Upper lobe of right lung (tissue), 1 donor: ENCODE results near the gene CD7. TPM values are rescaled to one million over a fixed set of nuclear protein-coding genes. Genes with fewer than 3 reads are reported as not detected.

Experiments used
- ATAC-seq: fragments of 200-7000 bp; cut with Tn5 transposase; one replicate; pipeline ENCODE4 v1.9.1; 2020; ENCODE audit warnings: mild to moderate bottlenecking, moderate library complexity
- DNase-seq: peaks from one replicate; pipeline ENCODE4 v3.0.0-alpha.2; 2020
- H3K27ac ChIP-seq: fragments of 200-600 bp; one replicate; pipeline ENCODE4 v1.8.0; 2022
- H3K27me3 ChIP-seq: fragments of 200-600 bp; one replicate; pipeline ENCODE4 v1.8.0; 2022; ENCODE audit warnings: mild to moderate bottlenecking
- H3K36me3 ChIP-seq: fragments of 200-600 bp; one replicate; pipeline ENCODE4 v1.8.0; 2022
- H3K4me1 ChIP-seq: fragments of 200-600 bp; one replicate; pipeline ENCODE4 v1.8.0; 2022
- H3K4me3 ChIP-seq: fragments of 200-600 bp; one replicate; pipeline ENCODE4 v1.8.0; 2022; ENCODE audit warnings: mild to moderate bottlenecking
- H3K9me3 ChIP-seq: fragments of 200-600 bp; one replicate; pipeline ENCODE4 v1.8.0; 2022
- intact Hi-C: fragments of 100-400 bp; cut with DNase I; formaldehyde crosslinking; loops from one replicate; pipeline ENCODE4 v1.11.0; 2022
- total RNA-seq: library from RNA; stranded (reverse); fragmentation: NEBNext Ultra II Directional; extraction: Animal tissue kit (Norgen Biotek cat#: 25700); gene quantifications from one replicate; pipeline ENCODE4 v1.2.1, GENCODE V29; 2021
- TF ChIP-seq, protein P1 (sequence below): fragments of 200-600 bp; IDR thresholded peaks from one replicate; pipeline ENCODE4 v1.8.0; 2022; ENCODE audit warnings: antibody characterized with exemption
- donor health status: DM: no; HTN: yes; CAD: no; lungs with severe emphysema.

CD7 gene
- total RNA-seq, 1 donor from 2014 or later, result 7.2 TPM

DNA sequence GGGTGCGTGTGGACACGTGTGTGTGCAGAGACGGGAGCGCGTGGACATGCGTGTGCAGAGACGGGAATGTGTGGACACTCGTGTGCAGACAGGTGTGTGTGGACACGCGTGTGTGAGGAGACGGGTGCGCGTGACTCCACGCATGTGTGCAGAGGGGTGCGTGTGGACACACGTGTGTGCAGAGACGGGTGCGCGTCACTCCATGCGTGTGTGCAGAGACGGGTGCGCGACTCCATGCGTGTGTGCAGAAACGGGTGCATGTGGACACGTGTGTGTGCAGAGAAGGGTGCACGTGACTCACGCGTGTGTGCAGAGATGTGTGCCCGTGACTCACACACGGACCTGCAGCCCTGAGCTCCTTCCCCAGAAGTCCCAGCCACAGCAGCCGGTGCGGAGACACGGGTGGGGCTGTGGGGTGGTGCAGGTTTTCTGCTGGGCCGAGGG is 2.2 kb upstream of the CD7 start:
- ATAC-seq (no peak), DNase-seq (peak; percentile 60)
- no peaks in the 10 kb centered on the region for H3K9me3 ChIP-seq
- intact Hi-C loops, result loop anchor here (5.0 kb wide), 1 partner anchor 82 kb away; no protein-coding TSS in a partner anchor
- H3K4me1 ChIP-seq, result peaks cover 19% of the 10 kb centered on the region
- H3K36me3 ChIP-seq, result no peaks in the 10 kb centered on the region
- TF ChIP-seq, protein P1, sequence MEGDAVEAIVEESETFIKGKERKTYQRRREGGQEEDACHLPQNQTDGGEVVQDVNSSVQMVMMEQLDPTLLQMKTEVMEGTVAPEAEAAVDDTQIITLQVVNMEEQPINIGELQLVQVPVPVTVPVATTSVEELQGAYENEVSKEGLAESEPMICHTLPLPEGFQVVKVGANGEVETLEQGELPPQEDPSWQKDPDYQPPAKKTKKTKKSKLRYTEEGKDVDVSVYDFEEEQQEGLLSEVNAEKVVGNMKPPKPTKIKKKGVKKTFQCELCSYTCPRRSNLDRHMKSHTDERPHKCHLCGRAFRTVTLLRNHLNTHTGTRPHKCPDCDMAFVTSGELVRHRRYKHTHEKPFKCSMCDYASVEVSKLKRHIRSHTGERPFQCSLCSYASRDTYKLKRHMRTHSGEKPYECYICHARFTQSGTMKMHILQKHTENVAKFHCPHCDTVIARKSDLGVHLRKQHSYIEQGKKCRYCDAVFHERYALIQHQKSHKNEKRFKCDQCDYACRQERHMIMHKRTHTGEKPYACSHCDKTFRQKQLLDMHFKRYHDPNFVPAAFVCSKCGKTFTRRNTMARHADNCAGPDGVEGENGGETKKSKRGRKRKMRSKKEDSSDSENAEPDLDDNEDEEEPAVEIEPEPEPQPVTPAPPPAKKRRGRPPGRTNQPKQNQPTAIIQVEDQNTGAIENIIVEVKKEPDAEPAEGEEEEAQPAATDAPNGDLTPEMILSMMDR, result no peak
- H3K4me3 ChIP-seq, result no peak overlapping the region
- peaks cover 15% of the 10 kb centered on the region for H3K27me3 ChIP-seq
- H3K27ac ChIP-seq, result no peak overlapping the region

DNA sequence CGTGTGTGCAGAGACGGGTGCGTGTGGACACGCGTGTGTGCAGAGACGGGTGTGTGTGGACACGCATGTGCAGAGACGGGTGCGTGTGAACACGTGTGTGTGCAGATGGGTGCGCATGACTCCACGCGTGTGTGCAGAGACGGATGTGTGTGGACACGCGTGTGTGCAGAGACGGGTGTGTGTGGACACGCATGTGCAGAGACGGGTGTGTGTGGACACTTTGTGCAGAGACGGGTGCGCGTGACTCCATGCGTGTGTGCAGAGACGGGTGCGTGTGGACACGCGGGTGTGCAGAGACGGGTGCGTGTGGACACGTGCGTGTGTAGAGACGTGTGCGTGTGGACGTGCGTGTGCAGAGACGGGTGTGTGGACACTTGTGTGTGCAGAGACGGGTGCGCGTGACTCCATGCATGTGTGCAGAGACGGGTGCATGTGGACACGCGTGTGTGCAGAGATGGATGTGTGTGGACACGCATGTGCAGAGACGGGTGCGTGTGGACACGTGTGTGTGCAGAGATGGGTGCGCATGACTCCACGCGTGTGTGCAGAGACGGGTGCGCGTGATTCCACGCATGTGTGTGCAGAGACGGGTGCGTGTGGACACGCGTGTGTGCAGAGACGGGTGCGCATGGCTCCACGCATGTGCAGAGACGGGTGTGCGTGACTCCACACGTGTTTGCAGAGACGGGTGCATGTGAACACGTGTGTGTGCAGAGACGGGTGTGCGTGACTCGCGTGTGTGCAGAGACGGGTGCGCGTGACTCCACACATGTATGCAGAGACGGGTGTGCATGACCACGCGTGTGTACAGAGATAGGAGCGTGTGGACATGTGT is 1.6 kb upstream of the CD7 start:
- Histone ChIP-seq H3K9me3 (no peaks in the 10 kb centered on the region), H3K4me3 (no peak overlapping the region), H3K27me3 (peaks cover 21% of the 10 kb centered on the region), H3K27ac (no peak overlapping the region), H3K36me3 (no peaks in the 10 kb centered on the region), H3K4me1 (peaks cover 19% of the 10 kb centered on the region)
- ATAC-seq (no peak), DNase-seq (no peak)
- TF ChIP-seq, protein P1, result no peak
- intact Hi-C loops, result no loop called here

DNA sequence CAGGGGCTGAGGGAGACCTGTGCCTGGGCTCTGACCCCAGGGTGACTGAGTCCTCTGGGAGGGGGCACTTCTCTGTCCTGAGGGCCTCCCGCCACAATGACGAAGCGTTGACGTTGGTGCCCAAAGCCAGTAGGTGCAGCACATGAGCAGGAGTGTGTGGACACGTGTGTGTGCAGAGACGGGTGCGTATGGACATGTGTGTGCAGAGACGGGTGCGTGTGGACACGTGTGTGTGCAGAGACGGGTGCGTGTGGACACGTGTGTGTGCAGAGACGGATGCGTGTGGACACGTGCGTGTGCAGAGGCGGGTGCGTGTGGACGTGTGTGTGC is 726 bp upstream of the CD7 start:
- H3K36me3 ChIP-seq, result no peaks in the 10 kb centered on the region
- H3K27me3 ChIP-seq, result peaks cover 26% of the 10 kb centered on the region
- no peak overlapping the region for H3K27ac ChIP-seq
- intact Hi-C loops, result no loop called here
- TF ChIP-seq, protein P1, result no peak
- H3K4me3 ChIP-seq, result no peak overlapping the region
- H3K9me3 ChIP-seq, result no peaks in the 10 kb centered on the region
- peaks cover 19% of the 10 kb centered on the region for H3K4me1 ChIP-seq
- ATAC-seq (no peak), DNase-seq (no peak)

DNA sequence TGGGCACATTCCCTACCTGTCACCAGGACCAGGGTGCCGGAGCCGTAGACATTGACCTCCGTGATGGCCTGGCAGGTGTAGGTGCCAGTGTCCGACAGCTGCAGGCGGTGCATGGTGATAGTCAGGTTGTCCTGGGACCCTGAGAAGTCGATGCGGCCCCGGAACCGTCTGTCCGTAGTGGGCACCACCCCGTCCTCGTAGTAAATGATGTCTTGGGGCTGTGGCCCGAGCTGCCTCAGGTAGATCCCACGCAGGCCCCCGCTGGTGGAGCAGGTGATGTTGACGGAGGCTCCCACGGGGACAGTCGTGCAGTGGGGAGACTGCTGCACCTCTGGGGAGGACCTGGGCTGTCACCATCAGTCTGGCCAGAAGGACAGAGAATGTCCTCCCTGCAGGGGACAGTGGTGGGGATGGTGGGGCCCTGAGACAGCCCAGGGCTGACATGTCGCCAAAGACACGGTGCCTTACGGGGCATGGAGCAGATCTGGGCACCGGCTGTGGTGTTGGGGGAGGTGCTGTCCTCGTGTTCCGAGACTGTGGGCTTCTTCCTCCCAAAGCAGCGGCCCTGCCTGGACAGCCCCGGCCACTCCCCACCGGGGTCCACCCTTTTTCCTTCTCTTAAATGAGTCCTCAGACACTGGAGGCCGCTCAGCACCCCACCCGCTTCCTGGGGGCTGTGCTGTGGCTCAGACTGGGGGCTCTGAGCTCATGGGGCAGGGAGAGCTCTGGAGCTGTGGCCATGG is 586 bp downstream of the CD7 start:
- Histone ChIP-seq H3K27me3 (peaks cover 26% of the 10 kb centered on the region), H3K4me3 (peak overlapping the region; percentile 19), H3K9me3 (no peaks in the 10 kb centered on the region), H3K4me1 (peaks cover 19% of the 10 kb centered on the region), H3K27ac (peak overlapping the region; percentile 30), H3K36me3 (no peaks in the 10 kb centered on the region)
- intact Hi-C loops, result no loop called here
- ATAC-seq, result no peak
- TF ChIP-seq, protein P1, result no peak
- no peak for DNase-seq

DNA sequence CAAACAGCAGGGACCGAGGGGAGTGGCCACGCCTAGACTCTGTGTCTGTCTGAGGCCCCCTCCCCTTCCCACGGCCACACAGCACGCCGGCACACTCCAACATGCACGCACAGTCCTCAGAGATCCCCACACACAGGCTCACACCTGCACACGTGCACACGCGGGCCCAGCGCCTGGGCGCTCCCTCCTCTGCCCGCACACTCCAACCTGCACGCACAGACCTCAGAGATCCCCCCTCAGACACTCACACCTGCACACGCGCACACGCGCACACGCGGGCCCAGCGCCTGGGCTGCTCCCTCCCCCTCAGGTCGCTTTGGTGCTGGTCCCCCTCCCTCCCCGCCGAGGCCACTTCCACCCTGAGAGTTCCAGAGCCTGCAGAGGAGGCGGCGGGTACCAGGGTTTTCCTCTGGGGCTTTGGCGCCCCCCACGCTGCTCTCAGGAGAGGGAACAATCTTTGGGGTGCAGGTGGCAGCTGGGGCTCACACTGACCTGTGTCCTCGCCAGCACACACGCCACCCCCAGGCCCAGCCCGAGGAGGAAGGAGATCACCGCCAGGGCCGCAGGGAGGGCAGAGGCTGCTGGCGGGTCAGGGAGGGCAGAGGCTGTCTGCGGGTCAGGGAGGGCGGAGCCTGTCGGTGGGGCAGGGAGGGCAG is 1.6 kb downstream of the CD7 start:
- DNase-seq (no peak), ATAC-seq (peak; percentile 50)
- Histone ChIP-seq H3K9me3 (no peaks in the 10 kb centered on the region), H3K4me3 (peak overlapping the region; percentile 21), H3K4me1 (peaks cover 10% of the 10 kb centered on the region), H3K36me3 (no peaks in the 10 kb centered on the region), H3K27me3 (peaks cover 29% of the 10 kb centered on the region), H3K27ac (no peak overlapping the region)
- TF ChIP-seq, protein P1, result no peak
- intact Hi-C loops, result no loop called here
